ENCODE data around the gene MTFR2.

GRCh38 chr6:136265101-136265500 is 15.0 kb upstream of the MTFR2 start:
- TF ChIP-seq CTCF (IDR thresholded peaks at IDR 0.05; ENCODE audit: low read depth, low read length) (no peak), MAX (IDR thresholded peaks at IDR 0.05; ENCODE audit: low read depth, low read length) (no peak), POLR2A (IDR thresholded peaks at IDR 0.05; ENCODE audit: extremely low read depth, insufficient read length) (no peak)

All from NB4 (cell line).